DMS 273 treated with DMSO at 0.1 percent for 48 hours (cell line): Measurements from ENCODE around the gene LIN7C.
"Not testable (repeated sequence)": the region's sequence is repeated elsewhere in the genome, so short reads cannot be mapped to it uniquely, and the experiment has no call there.

Source experiments
- DNase-seq: peaks from one replicate; lab custom pipeline; 2025; lab: John Stamatoyannopoulos, UW

The LIN7C gene

GRCh38 chr11:27506200-27507182, at the start of gene LIN7C:
Gene LIN7C (minus strand): TSS chr11:27506769. CDS start chr11:27506752, 17 bp downstream.
- peak; percentile 83 for DNase-seq

DNA sequence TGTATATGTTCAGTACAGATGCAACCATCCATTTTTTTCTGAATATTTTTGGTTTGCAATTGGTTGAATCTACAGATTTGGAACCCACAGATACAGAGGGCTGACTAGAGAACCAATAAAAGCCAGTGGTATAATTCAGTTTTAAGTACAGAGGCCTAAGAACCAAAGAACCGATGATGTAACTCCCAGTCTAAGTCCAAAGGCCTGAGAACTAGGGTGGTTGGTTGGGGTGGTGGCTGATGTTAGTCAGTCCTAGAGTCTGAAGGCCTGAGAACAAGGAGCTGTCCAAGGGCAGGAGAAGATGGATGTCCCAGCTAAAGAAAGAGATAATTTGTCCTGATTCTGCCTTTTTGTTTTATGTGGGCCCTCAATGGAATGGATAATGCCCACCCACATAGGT, 48.7 kb upstream of the LIN7C start:
- DNase-seq, result no peak

GRCh38 chr11:27553186-27553585, 46.6 kb upstream of the LIN7C start:
- DNase-seq, result no peak

DNA sequence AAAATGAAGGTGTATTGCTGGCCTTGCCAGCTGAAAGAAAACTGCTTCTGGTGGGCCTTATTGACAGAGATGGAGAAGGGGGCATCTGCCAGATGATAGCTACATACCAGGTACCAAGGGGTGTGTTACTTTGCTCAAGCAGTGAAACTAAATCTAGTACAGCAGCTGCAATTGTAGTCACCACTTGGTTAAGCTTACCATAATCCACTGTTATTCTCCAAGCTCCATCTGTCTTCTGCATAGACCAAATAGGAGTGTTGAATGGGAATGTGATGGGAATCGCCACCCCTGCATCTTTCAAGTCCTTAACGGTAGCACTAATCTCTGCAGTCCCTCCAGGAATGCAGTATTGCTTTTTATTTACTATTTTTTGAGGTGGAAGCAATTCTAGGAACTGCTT, 45.8 kb upstream of the LIN7C start:
- no peak for DNase-seq

DNA sequence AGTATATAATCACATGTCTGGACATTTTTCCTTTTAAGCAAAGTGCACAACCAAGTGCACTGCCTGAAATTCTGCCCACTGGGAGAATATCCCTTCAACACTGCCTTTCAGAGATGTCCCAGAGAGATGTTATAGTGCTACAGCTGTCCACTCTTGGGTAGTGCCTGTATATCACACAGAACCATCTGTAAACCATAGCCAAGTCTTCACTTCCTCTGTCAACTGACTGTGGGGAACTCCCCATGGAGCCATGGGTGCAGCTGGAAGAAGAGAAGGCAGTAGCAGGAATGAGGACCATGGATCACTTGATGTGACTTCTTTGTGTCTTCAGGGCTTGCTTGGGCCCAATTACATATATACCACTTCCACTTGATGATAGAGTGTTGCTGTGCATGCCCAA, 44.6 kb upstream of the LIN7C start:
- no peak for DNase-seq

GRCh38 chr11:27545946-27546345, 39.4 kb upstream of the LIN7C start:
- no peak for DNase-seq

GRCh38 chr11:27545035-27545434, 38.5 kb upstream of the LIN7C start:
- no peak for DNase-seq

DNA sequence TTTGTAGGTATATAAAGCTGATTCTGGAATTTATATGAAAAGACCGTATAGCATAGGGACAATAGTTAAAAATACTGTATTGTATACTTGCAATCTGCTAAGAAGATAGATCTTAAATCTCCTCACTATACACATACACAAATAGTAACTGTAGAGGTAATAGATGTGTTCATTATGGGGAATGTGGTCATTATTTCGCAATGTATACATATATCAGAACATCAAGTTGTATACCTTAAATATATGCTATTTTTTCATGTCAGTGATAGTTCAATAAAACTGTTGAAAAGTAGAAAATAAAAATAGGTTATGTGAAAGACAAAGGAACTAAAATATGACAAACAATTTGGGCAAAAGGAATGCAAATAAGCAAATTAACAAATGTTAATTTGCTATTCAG, 35.2 kb upstream of the LIN7C start:
- DNase-seq, result no peak

DNA sequence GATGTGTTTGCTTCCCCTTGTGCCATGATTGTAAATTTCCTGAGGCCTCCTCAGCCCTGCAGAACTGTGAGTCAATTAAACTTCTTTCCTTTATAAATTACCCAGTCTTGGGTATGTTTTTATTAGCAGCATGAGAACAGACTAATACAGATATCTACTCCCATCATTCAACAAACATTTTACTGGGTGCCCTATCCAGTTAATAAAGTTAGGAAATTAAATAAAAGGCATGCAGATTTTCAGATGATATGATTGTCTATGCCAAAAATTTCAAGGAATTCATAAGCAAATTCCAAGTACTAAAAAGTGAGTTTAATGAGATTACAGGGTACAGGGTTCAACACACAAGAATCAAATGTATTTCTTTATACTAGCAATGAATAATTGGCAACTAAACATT, 33.5 kb upstream of the LIN7C start:
- DNase-seq, result no peak

GRCh38 chr11:27535103-27535502, 28.5 kb upstream of the LIN7C start:
- no peak for DNase-seq

DNA sequence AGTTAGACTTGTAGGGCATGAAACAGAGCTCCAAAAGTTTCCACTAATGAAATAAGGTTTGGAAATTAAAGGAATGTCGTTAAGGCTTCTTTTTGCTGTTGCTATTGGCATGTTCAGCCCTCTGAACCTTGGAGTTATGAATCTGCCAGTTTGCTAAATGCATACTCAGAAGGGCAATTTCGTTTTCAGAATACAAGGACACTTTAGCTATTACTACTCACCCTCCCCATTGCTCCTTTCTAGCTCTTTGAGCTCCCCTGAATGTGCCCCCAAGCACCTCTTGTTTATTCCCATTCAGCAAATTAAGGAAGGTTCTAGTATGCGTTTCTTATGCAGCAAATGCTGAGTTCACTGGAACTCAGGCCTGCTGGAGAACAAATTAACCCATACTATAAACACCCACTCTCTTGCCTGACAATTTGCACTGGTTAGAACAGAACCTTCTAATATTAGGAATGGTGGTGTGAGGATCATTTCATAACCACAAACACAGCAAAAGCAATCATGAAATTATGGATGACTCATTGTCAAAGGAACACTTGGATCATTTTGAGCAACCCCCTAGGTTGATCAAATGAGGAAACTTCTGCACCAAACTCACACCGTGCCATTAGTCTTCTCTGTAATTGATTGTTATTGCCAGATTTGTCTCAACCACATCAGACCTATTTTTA, 26.2 kb upstream of the LIN7C start:
- DNase-seq, result no peak

DNA sequence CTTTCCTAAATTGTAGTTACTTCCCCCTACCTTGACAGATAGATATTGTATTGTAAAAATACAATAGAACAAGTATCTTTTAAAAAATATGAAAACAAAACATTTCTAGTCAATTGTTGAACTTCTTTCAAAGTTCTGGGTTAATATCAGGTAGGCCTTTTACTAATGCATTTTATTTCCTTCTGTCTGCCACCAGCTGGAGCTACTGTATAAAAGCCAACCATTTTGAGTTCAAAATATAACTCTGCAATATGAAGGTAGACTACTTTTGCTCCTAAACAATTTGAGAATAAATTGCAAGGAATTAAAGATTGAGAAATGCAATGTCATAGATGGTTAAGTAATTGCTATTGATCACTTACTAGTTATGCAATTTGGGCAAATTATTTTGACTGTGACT, 22.1 kb upstream of the LIN7C start:
- no peak for DNase-seq

- no peak for DNase-seq
These were observed 20.0 kb upstream of the LIN7C start for GRCh38 chr11:27526535-27526934.

DNA sequence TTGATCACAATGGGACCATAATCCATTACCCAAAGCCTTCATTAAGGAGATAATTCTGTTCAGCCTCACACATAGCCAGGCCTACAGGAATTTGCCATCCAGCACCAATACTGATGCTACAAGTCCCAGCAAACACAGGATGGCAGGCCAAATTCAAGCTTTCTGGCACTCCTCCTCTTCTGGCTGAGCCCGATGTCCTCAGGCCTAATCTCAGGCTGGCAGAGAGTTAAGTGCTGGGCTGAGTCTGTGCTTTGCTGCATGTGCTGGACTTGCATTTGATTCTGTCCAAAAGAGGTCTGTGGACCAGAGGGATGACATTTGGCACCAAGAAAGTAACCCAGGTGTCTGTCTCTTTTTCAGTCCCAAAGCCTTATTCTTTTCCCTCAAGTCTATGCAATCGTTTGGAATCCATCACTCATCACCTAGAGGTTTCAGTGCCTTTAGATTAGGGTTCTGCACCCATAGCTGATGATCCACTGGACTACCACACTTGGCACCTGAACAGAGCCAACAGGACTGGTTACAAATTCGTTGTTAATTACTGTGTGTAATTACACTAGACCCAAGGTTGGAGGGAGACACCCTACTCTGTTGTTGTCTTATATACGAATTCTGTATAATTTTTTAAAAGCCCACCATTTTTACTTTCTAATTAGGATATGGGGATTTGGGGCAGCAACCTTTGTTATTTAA, 19.4 kb upstream of the LIN7C start:
- DNase-seq, result no peak

DNA sequence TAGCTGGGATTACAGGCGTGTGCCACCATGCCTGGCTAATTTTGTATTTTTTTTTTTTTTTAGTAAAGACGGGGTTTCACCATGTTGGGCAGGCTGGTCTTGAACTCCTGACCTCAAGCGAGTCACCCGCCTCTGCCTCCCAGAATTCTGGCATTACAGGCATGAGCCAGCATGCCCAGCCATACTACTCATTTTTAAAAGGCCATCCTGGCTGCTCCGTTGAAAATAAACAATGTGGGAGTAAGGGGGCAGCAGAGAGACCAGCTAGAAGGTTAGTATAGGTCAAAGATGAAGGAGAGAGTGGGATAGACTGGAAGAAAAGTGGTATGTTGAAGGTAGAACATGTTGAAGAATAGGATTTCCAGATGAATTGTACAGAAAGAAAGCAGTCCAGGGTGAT, 17.6 kb upstream of the LIN7C start:
- peak; percentile 1 for DNase-seq

GRCh38 chr11:27520226-27520625, 13.7 kb upstream of the LIN7C start:
- no peak for DNase-seq

GRCh38 chr11:27518518-27518917, 11.9 kb upstream of the LIN7C start:
- no peak for DNase-seq

- not testable (repeated sequence) for DNase-seq
These were observed 10.9 kb upstream of the LIN7C start for GRCh38 chr11:27517490-27517889.

GRCh38 chr11:27514558-27514957, 8.0 kb upstream of the LIN7C start:
- no peak for DNase-seq

GRCh38 chr11:27514076-27514475, 7.5 kb upstream of the LIN7C start:
- no peak for DNase-seq

DNA sequence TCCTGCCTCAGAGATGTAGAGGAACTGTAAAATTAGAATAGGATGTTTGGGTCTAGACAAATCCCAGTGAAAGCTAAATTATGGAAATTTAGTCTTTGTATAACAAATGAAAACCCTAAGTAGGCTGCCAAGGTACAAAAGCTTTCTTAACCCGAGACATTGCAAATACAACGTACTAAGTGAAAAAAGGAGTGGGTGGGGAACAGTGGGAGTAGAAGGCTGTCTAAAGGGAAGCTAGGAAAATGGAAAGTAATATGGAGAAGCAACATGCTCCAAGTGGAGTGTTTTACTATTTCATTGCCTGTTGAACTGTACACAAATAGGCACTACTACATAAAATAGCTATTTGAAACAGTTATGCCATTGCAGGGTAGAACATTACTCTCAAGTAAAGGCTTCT, 6.8 kb upstream of the LIN7C start:
- no peak for DNase-seq

GRCh38 chr11:27512238-27512637, 5.7 kb upstream of the LIN7C start:
- no peak for DNase-seq

DNA sequence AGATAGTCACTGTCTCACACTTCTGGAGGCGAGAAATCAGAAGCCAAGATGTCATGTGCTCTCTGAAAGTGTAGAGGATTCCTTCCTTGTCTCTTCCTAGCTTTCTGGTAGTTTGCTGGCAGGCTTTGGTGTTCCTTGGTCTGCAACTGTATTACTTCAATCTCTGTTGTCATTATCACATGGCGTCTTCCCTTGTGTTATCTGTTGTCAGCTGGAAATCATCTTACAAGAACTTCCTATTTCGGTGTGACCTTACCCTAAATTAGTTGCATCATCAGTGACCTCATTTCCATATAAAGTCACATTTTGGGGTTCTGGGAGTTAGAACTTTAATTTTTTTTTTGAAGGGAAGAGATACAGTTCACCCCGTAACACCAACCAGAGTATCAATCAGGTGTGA, 3.3 kb upstream of the LIN7C start:
- no peak for DNase-seq
